Body of pancreas (tissue), 4 donors: ENCODE measurements around the gene MMADHC. TPM values are rescaled to one million over a fixed set of nuclear protein-coding genes. Genes with fewer than 3 reads are reported as not detected.

Experiments used
- ATAC-seq: fragments of 150-250 bp; one replicate; pipeline ENCODE4 v1.9.1; 2016
- DNase-seq, 4 donors: peaks; one replicate each; pipeline ENCODE4 v3.0.0-alpha.2; 2019
- H3K27ac ChIP-seq, 4 donors: fragments of 200-600 bp; sonication (generic); 1 replicate in 3 of 4; 2 replicates in 1 of 4; pipeline versions ENCODE4 v1.5.1 to v1.6.1; 2016 to 2019; ENCODE audit warnings: mild to moderate bottlenecking in 1 of 4, mixed read lengths in 1 of 4, moderate library complexity in 1 of 4
- H3K27me3 ChIP-seq, 2 donors: fragments of 200-600 bp; sonication (generic); one replicate each; pipeline ENCODE4 v1.6.0; 2016; ENCODE audit warnings: mild to moderate bottlenecking in 1 of 2
- H3K36me3 ChIP-seq, 2 donors: fragments of 200-600 bp; sonication (generic); replicated peaks in 1 of 2; 2 replicates each; pipeline ENCODE4 v1.5.1; 2016; ENCODE audit warnings: low read depth in 2 of 2; ENCODE audit not compliant: insufficient read depth in 1 of 2
- H3K4me1 ChIP-seq: fragments of 200-600 bp; sonication (generic); one replicate; pipeline ENCODE4 v1.6.0; 2016
- H3K4me3 ChIP-seq, 2 donors: fragments of 200-600 bp; sonication (generic); 1 replicate in 1 of 2; 2 replicates in 1 of 2; pipeline ENCODE4 v1.5.1; 2016 to 2019
- H3K9me3 ChIP-seq, 3 donors: fragments of 200-600 bp; sonication (generic); 1 replicate in 2 of 3; 2 replicates in 1 of 3; pipeline ENCODE4 v1.5.1; 2016
- POLR2A ChIP-seq, 3 donors: fragments of 450-650 bp; IDR thresholded peaks; one replicate each; pipeline ENCODE4 v1.6.1; 2016; ENCODE audit warnings: antibody characterized with exemption in 3 of 3, mild to moderate bottlenecking in 2 of 3
- WGBS, 2 donors: methylation state at CpG; one replicate each; pipeline ENCODE4 v1.1.5; 2017; 5-methylcytosine and 5-hydroxymethylcytosine counted together
- intact Hi-C: fragments of 100-400 bp; cut with DNase I; formaldehyde crosslinking; loops from one replicate; pipeline ENCODE4 v1.15.1; 2023
- total RNA-seq, 2 donors: library from RNA; depleted of rRNA; stranded (reverse); fragments of >200 nt; gene quantifications; one replicate each; pipeline ENCODE4 v1.1.0, GENCODE V29; 2016
- TF ChIP-seq, protein P1 (sequence below), 7 experiments: fragments of 450-650 bp in 4 of 7; fragments of 200-600 bp in 3 of 7; sonication (generic) in 3 of 7; IDR thresholded peaks; one replicate each; pipeline ENCODE4 v1.5.1; 2016 to 2019; ENCODE audit warnings: antibody characterized with exemption in 7 of 7

Gene MMADHC
- total RNA-seq, 2 donors from 2014 or later, result 33.6 to 52.9 TPM

DNA sequence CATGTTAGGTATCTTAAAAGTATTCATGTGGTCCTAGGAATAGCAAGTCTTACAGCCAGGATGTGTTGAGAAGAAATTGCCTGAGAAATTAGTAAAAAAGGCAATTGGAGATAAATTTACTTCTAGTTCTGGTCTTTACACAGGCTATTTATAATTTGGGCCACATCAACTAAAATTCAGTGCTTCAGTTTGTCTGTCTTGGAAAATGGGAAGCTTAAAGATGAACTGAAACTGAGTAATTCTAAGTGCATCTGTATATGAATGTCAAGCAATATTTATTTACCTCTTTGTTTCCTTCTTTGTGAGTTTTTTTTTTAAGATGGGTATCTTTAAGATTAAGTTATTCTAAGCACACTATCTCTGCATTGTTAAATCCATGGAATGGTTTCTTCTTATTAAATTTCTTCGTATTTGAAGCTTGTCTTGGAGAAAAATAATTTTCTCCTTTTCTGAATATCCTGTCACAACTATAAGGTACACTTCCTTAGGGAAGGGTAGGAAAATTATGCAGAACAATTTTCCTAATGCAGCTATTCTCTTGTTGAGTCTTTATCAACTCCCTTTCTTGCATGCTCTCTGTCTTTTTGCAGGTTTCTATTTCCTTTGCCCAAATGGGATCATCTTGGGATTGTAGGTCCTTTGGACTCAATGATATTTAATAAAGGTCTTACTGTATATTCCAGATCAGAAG is 39.7 kb upstream of the MMADHC start:
- no peaks in the 10 kb centered on the region for H3K4me1 ChIP-seq
- no peak overlapping the region for H3K4me3 ChIP-seq
- TF ChIP-seq, protein P1, sequence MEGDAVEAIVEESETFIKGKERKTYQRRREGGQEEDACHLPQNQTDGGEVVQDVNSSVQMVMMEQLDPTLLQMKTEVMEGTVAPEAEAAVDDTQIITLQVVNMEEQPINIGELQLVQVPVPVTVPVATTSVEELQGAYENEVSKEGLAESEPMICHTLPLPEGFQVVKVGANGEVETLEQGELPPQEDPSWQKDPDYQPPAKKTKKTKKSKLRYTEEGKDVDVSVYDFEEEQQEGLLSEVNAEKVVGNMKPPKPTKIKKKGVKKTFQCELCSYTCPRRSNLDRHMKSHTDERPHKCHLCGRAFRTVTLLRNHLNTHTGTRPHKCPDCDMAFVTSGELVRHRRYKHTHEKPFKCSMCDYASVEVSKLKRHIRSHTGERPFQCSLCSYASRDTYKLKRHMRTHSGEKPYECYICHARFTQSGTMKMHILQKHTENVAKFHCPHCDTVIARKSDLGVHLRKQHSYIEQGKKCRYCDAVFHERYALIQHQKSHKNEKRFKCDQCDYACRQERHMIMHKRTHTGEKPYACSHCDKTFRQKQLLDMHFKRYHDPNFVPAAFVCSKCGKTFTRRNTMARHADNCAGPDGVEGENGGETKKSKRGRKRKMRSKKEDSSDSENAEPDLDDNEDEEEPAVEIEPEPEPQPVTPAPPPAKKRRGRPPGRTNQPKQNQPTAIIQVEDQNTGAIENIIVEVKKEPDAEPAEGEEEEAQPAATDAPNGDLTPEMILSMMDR (IDR thresholded peaks at IDR 0.05), result no peak
- TF ChIP-seq POLR2A (IDR thresholded peaks at IDR 0.05), result no peak
- DNase-seq (no peak), ATAC-seq (no peak)
- H3K27ac ChIP-seq, result no peak overlapping the region
- intact Hi-C loops, result no loop called here
- WGBS, 2 donors, result 83 to 85% methylated on average over 1 of the region's 1 CpG
- no peaks in the 10 kb centered on the region for H3K9me3 ChIP-seq
- H3K36me3 ChIP-seq, result no peaks in the 10 kb centered on the region
- no peaks in the 10 kb centered on the region for H3K27me3 ChIP-seq

DNA sequence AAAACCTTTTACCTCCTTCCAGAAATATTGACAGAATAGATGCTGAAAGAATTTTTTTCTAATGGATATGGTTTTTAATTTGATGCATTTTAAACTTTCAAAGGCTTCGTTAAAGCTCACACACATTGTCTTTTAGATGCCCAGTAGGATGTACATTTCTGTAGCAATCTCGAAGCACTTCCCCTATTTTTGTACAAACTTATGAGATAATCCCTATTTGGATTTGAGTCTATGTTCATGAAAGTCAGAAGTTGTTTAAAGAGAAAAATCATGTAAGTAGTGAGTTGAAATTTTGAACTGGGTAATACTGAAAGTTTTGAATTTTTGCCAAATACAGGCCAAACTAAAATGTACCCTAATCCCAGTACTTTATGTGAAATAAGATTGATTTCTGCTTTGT is 38.1 kb upstream of the MMADHC start:
- 80 to 87% methylated on average over 2 of the region's 2 CpGs for WGBS, 2 donors
- DNase-seq, result no peak
- intact Hi-C loops, result no loop called here
- Histone ChIP-seq H3K9me3 (no peaks in the 10 kb centered on the region), H3K4me1 (no peaks in the 10 kb centered on the region), H3K4me3 (no peak overlapping the region), H3K27me3 (no peaks in the 10 kb centered on the region), H3K36me3 (no peaks in the 10 kb centered on the region), H3K27ac (no peak overlapping the region)
- ATAC-seq, result no peak
- no peak for TF ChIP-seq POLR2A (IDR thresholded peaks at IDR 0.05)
- TF ChIP-seq, protein P1 (IDR thresholded peaks at IDR 0.05), result no peak

DNA sequence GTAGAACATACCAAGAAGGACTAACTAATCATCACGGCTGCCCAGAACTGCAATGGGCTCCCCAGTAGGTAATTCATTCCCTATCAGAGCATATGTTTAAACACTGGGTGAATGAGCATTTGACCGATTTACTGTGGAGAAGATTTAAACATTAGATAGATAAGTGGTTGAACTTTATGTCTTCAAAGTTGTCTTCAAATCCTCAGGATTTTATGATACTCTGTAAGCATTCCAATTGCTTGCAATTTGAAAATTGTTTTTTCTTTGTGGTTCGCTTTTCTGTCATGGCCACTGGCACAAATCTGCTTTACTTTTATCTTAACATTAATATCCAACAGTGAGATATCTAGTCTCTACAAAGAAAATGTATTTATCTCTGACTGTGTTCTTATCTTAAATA is 37.7 kb upstream of the MMADHC start:
- Histone ChIP-seq H3K27me3 (no peaks in the 10 kb centered on the region), H3K4me1 (no peaks in the 10 kb centered on the region), H3K36me3 (no peaks in the 10 kb centered on the region), H3K9me3 (no peaks in the 10 kb centered on the region), H3K27ac (no peak overlapping the region), H3K4me3 (no peak overlapping the region)
- intact Hi-C loops, result no loop called here
- WGBS, 2 donors, result 82 to 85% methylated on average over 3 of the region's 3 CpGs
- DNase-seq, result no peak
- TF ChIP-seq, protein P1 (IDR thresholded peaks at IDR 0.05), result no peak
- no peak for ATAC-seq

DNA sequence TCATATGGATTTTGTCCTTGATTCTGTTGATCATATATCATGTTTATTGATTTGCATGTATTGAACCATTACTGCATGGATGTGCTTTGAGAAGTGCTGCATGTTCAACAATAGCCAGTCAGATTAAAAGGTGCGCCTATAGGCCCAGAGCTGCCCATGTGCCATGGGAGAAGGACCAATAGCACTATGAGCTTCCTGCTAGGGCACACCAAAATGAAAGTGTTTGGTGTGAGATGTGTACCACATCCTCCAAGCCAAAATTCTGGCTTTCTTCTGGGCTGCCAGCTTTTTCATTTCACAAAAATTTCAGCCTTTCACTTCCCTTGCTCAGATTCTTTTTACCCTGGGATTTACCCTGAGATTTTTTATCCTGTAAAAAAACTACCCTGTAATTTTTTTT is 34.8 kb upstream of the MMADHC start:
- no peaks in the 10 kb centered on the region for H3K4me1 ChIP-seq
- H3K27me3 ChIP-seq, result no peaks in the 10 kb centered on the region
- no peaks in the 10 kb centered on the region for H3K36me3 ChIP-seq
- H3K9me3 ChIP-seq, result no peaks in the 10 kb centered on the region
- no peak for TF ChIP-seq POLR2A (IDR thresholded peaks at IDR 0.05)
- TF ChIP-seq, protein P1 (IDR thresholded peaks at IDR 0.05), result no peak
- intact Hi-C loops, result no loop called here
- 88 to 100% methylated on average over 1 of the region's 1 CpG for WGBS, 2 donors
- DNase-seq (no peak), ATAC-seq (no peak)
- no peak overlapping the region for H3K27ac ChIP-seq
- no peak overlapping the region for H3K4me3 ChIP-seq

DNA sequence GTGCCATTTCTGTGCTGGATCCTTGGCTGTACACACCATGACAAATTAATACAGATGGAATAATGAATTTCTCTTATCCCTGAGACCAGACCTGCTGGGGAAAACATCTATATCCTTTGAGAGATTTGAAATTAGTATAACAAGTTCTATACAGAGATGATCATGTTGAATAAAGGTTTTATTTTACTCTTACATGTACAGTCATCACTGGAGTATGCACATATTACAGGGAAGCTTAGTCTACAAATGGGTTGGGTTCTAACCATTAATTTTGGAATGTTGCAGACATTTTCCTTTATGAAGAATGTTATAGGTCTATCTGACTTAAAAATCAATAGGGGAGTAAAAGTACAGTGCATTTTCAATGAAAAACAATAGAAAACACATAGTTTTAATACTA is 29.9 kb upstream of the MMADHC start:
- no peak for DNase-seq
- ATAC-seq, result no peak
- Histone ChIP-seq H3K27ac (no peak overlapping the region), H3K9me3 (no peaks in the 10 kb centered on the region), H3K4me1 (peaks cover 2% of the 10 kb centered on the region), H3K36me3 (no peaks in the 10 kb centered on the region), H3K27me3 (no peaks in the 10 kb centered on the region), H3K4me3 (no peak overlapping the region)
- intact Hi-C loops, result no loop called here
- TF ChIP-seq, protein P1 (IDR thresholded peaks at IDR 0.05), result no peak
- no peak for TF ChIP-seq POLR2A (IDR thresholded peaks at IDR 0.05)
